Effector CD4-positive, alpha-beta T cell (primary cell): Measurements from ENCODE around the gene IPCEF1.

Source experiments
- DNase-seq: peaks from one replicate; pipeline ENCODE4 v3.0.0-alpha.2; 2020
- total RNA-seq: gene quantifications from one replicate; lab custom pipeline; 2026; lab: John Stamatoyannopoulos, UW

Gene IPCEF1
- total RNA-seq, result 104 reads per million, percentile 83 among the genes with 10 or more reads in this experiment

GRCh38 chr6:154356690-154357089 lies at the start of gene IPCEF1:
IPCEF1 (minus strand) TSS chr6:154356803; CDS start chr6:154265947, 90,856 bp downstream.
- no peak for DNase-seq

- no peak for DNase-seq
These were observed 49.7 kb upstream of the IPCEF1 start for GRCh38 chr6:154406301-154406700.

GRCh38 chr6:154404791-154405400 lies 48.3 kb upstream of the IPCEF1 start:
- no peak for DNase-seq

- no peak for DNase-seq
These were observed 47.2 kb upstream of the IPCEF1 start for GRCh38 chr6:154403788-154404187.

- DNase-seq, result no peak
These were observed 45.6 kb upstream of the IPCEF1 start for GRCh38 chr6:154402081-154402780.

GRCh38 chr6:154399097-154399496 lies 42.5 kb upstream of the IPCEF1 start:
- no peak for DNase-seq

- DNase-seq, result no peak
These were observed 41.0 kb upstream of the IPCEF1 start for GRCh38 chr6:154397491-154398195.

- DNase-seq, result no peak
These were observed 39.3 kb upstream of the IPCEF1 start for GRCh38 chr6:154395878-154396277.

GRCh38 chr6:154395316-154395715 lies 38.7 kb upstream of the IPCEF1 start:
- DNase-seq, result no peak

GRCh38 chr6:154394571-154394970 lies 38.0 kb upstream of the IPCEF1 start:
- DNase-seq, result no peak

GRCh38 chr6:154390034-154390433 lies 33.4 kb upstream of the IPCEF1 start:
- DNase-seq, result no peak

GRCh38 chr6:154388803-154389202 lies 32.2 kb upstream of the IPCEF1 start:
- no peak for DNase-seq

GRCh38 chr6:154386848-154387717 lies 30.5 kb upstream of the IPCEF1 start:
- DNase-seq, result no peak

GRCh38 chr6:154384191-154384590 lies 27.6 kb upstream of the IPCEF1 start:
- no peak for DNase-seq

GRCh38 chr6:154383273-154383672 lies 26.7 kb upstream of the IPCEF1 start:
- no peak for DNase-seq

GRCh38 chr6:154382740-154383139 lies 26.1 kb upstream of the IPCEF1 start:
- DNase-seq, result no peak

GRCh38 chr6:154381548-154381947 lies 24.9 kb upstream of the IPCEF1 start:
- no peak for DNase-seq

- no peak for DNase-seq
These were observed 24.1 kb upstream of the IPCEF1 start for GRCh38 chr6:154380741-154381140.

GRCh38 chr6:154379585-154379984 lies 23.0 kb upstream of the IPCEF1 start:
- no peak for DNase-seq

- no peak for DNase-seq
These were observed 21.9 kb upstream of the IPCEF1 start for GRCh38 chr6:154378518-154378917.

- DNase-seq, result no peak
These were observed 21.1 kb upstream of the IPCEF1 start for GRCh38 chr6:154377726-154378125.

- DNase-seq, result no peak
These were observed 17.4 kb upstream of the IPCEF1 start for GRCh38 chr6:154373971-154374370.

GRCh38 chr6:154371281-154371680 lies 14.7 kb upstream of the IPCEF1 start:
- DNase-seq, result no peak
